Caco-2 (cell line): ENCODE data around the gene NIT1. TPM values are rescaled to one million over a fixed set of nuclear protein-coding genes. Genes with fewer than 3 reads are reported as not detected.

Experiments
- BruUV-seq: library from RNA; stranded (reverse); fragments of 400-500 nt; replicated peaks from 2 replicates; lab custom pipeline; 2021; lab: Mats Ljungman, UMichigan
- CTCF ChIA-PET: fragments of 300-600 bp; sonication (Branson Sonifier 250); formaldehyde crosslinking; loops from one replicate; lab custom pipeline; 2022; ENCODE audit warnings: antibody characterized with exemption; lab: Charles Lee
- POLR2A ChIA-PET: fragments of 300-600 bp; sonication (Branson Sonifier 250); formaldehyde crosslinking; loops from one replicate; lab custom pipeline; 2022; ENCODE audit warnings: antibody characterized with exemption; lab: Charles Lee
- DNase-seq, 2 experiments: peaks; one replicate each; pipeline versions ENCODE4 v3.0.0 to v3.0.0-alpha.2; 2020 to 2022
- H3K27me3 ChIP-seq: replicated peaks from 2 replicates; pipeline ENCODE4 v1.6.0; 2011; ENCODE audit warnings: low read length; ENCODE audit not compliant: control insufficient read depth, insufficient read depth
- H3K36me3 ChIP-seq: 2 replicates; pipeline ENCODE4 v1.5.1; 2011; ENCODE audit warnings: low read length; ENCODE audit not compliant: control insufficient read depth, insufficient read depth
- H3K4me1 ChIP-seq: fragments of 250-450 bp; sonication (Bioruptor Pico); 2 replicates; pipeline ENCODE4 v1.5.1; 2020; ENCODE audit warnings: mild to moderate bottlenecking
- H3K4me3 ChIP-seq: 2 replicates; pipeline ENCODE4 v1.5.1; 2011; ENCODE audit warnings: low read depth, mild to moderate bottlenecking, control low read depth, low read length
- H3K9me3 ChIP-seq: fragments of 250-450 bp; sonication (Bioruptor Pico); 2 replicates; pipeline ENCODE4 v1.5.1; 2020; ENCODE audit warnings: mild to moderate bottlenecking, moderate library complexity
- H3K27ac Mint-ChIP-seq: one replicate; pipeline ENCODE4 v1.8.0; 2022; ENCODE audit warnings: mixed read lengths; ENCODE audit not compliant: unreplicated experiment
- H3K27me3 Mint-ChIP-seq: one replicate; pipeline ENCODE4 v1.8.0; 2022; ENCODE audit warnings: mixed read lengths; ENCODE audit not compliant: insufficient read depth, unreplicated experiment
- H3K36me3 Mint-ChIP-seq: one replicate; pipeline ENCODE4 v1.8.0; 2022; ENCODE audit warnings: mild to moderate bottlenecking, mixed read lengths; ENCODE audit not compliant: insufficient read depth, unreplicated experiment
- H3K4me1 Mint-ChIP-seq: one replicate; pipeline ENCODE4 v1.8.0; 2022; ENCODE audit warnings: low read depth, mixed read lengths; ENCODE audit not compliant: unreplicated experiment
- H3K4me3 Mint-ChIP-seq: one replicate; pipeline ENCODE4 v1.8.0; 2022; ENCODE audit warnings: mild to moderate bottlenecking, moderate library complexity, mixed read lengths; ENCODE audit not compliant: unreplicated experiment
- H3K9me3 Mint-ChIP-seq: one replicate; pipeline ENCODE4 v1.8.0; 2022; ENCODE audit warnings: mixed read lengths; ENCODE audit not compliant: unreplicated experiment
- intact Hi-C: fragments of 100-400 bp; cut with micrococcal nuclease; formaldehyde crosslinking; loops from one replicate; pipeline ENCODE4 v1.10.0; 2022; ENCODE audit not compliant: unreplicated experiment
- total RNA-seq: library from RNA; stranded (reverse); gene quantifications from 2 replicates; pipeline ENCODE4 v1.2.3, GENCODE V29; 2022
- TF ChIP-seq, protein P1 (sequence below), 2 experiments: fragments of 200-600 bp in 1 of 2; IDR thresholded peaks; 1 replicate in 1 of 2; 2 replicates in 1 of 2; pipeline versions ENCODE4 v1.5.1 to v1.8.0; 2011 to 2022; ENCODE audit warnings: antibody characterized with exemption in 1 of 2, control low read depth in 1 of 2, inconsistent platforms in 1 of 2, low read depth in 1 of 2, low read length in 1 of 2, mild to moderate bottlenecking in 1 of 2, moderate library complexity in 1 of 2; ENCODE audit not compliant: insufficient read depth in 1 of 2, severe bottlenecking in 1 of 2, unreplicated experiment in 1 of 2

Gene NIT1
- total RNA-seq, 1 experiment from 2014 or later: 42.1 TPM

DNA sequence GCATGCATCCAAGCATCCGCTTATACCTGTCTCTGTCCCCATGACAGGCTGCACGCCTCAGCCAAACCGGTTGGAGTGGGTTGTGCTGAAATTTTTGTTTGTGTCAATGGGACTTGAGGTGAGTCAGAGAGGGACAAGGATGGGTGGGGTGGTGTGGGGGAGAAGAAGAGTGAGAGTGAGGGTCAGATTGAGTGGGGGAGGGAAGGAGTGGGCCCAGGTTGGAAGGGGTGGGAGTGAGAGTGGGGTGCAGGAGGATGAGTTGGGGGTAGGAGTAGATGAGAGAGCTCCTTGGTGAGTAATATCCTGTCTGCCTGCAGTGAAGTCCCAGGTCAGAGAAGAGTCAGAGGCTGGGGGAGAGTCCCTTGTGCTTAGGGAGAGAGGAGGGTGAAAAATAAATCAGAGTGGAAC lies 25.3 kb upstream of the NIT1 start:
- POLR2A ChIA-PET: no interaction called here
- Histone ChIP-seq H3K4me1 (0 out of 2 replicates have a peak, but pooled peaks cover 4% of the 10 kb centered on the region), H3K27me3 (no peaks in the 10 kb centered on the region), H3K9me3 (no peaks in the 10 kb centered on the region), H3K4me3 (no peak overlapping the region), H3K36me3 (no peaks in the 10 kb centered on the region)
- peaks cover 6% of the 10 kb centered on the region for H3K4me1 Mint-ChIP-seq
- H3K36me3 Mint-ChIP-seq: peaks cover 4% of the 10 kb centered on the region
- CTCF ChIA-PET: no interaction called here
- no TSS peak for BruUV-seq
- DNase-seq: no peak
- H3K9me3 Mint-ChIP-seq: no peaks in the 10 kb centered on the region
- no peaks in the 10 kb centered on the region for H3K27me3 Mint-ChIP-seq
- no peak overlapping the region for H3K4me3 Mint-ChIP-seq
- H3K27ac Mint-ChIP-seq: no peak overlapping the region
- intact Hi-C loops: no loop called here
- TF ChIP-seq, protein P1, sequence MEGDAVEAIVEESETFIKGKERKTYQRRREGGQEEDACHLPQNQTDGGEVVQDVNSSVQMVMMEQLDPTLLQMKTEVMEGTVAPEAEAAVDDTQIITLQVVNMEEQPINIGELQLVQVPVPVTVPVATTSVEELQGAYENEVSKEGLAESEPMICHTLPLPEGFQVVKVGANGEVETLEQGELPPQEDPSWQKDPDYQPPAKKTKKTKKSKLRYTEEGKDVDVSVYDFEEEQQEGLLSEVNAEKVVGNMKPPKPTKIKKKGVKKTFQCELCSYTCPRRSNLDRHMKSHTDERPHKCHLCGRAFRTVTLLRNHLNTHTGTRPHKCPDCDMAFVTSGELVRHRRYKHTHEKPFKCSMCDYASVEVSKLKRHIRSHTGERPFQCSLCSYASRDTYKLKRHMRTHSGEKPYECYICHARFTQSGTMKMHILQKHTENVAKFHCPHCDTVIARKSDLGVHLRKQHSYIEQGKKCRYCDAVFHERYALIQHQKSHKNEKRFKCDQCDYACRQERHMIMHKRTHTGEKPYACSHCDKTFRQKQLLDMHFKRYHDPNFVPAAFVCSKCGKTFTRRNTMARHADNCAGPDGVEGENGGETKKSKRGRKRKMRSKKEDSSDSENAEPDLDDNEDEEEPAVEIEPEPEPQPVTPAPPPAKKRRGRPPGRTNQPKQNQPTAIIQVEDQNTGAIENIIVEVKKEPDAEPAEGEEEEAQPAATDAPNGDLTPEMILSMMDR (IDR thresholded peaks at IDR 0.05; ENCODE audit: insufficient read depth in 1 of 2, low read depth in 1 of 2, low read length in 1 of 2, severe bottlenecking in 1 of 2, unreplicated experiment in 1 of 2): no peak

DNA sequence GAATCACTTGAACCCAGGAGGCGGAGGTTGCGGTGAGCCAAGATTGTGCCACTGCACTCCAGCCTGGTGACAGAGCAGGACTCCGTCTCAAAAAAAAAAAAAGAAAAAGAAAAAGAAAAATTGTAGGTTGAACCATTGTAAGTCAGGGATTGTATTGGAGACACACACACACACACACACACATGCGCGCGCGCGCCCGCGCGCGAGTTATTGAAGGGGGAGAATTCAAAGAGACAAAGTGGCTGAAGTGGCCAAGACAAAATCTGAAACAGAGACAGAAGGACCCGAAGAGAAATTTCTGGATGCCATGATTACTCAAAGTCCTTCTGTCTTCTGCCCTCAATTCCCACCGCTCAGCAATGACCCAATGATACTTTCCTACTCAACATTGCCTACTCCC lies 23.4 kb upstream of the NIT1 start:
- Mint-ChIP-seq H3K27ac (no peak overlapping the region), H3K27me3 (no peaks in the 10 kb centered on the region), H3K4me1 (peaks cover 16% of the 10 kb centered on the region), H3K36me3 (peaks cover 10% of the 10 kb centered on the region), H3K4me3 (no peak overlapping the region), H3K9me3 (no peaks in the 10 kb centered on the region)
- Histone ChIP-seq H3K4me1 (0 out of 2 replicates have a peak, but pooled peaks cover under 1% of the 10 kb centered on the region), H3K27me3 (no peaks in the 10 kb centered on the region), H3K36me3 (no peaks in the 10 kb centered on the region), H3K4me3 (no peak overlapping the region), H3K9me3 (no peaks in the 10 kb centered on the region)
- ChIA-PET CTCF (no interaction called here), POLR2A (no interaction called here)
- TF ChIP-seq, protein P1 (IDR thresholded peaks at IDR 0.05; ENCODE audit: insufficient read depth in 1 of 2, low read depth in 1 of 2, low read length in 1 of 2, severe bottlenecking in 1 of 2, unreplicated experiment in 1 of 2): no peak
- no TSS peak for BruUV-seq
- DNase-seq: no peak
- intact Hi-C loops: no loop called here

DNA sequence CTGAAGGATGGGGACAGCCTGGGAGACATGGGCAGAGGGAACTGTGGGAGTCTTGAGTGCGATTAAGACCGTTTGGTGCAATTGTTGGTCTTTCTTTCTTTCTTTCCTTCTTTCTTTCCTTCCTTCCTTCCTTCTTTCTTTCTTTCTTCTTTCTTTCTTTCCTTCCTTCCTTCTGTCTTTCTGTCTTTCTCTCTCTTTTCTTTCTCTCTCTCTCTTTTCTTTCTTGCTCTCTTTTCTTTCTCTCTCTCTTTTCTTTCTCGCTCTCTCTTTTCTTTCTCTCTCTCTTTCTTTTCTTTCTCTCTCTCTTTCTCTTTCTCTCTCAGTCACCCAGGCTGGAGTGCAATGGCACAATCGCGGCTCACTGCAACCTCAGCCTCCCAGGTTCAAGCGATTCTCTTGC lies 22.7 kb upstream of the NIT1 start:
- no peak overlapping the region for H3K27ac Mint-ChIP-seq
- Histone ChIP-seq H3K27me3 (no peaks in the 10 kb centered on the region), H3K9me3 (no peaks in the 10 kb centered on the region), H3K4me3 (no peak overlapping the region), H3K36me3 (no peaks in the 10 kb centered on the region; the same call in 1 of the 2 replicates), H3K4me1 (no peaks in the 10 kb centered on the region)
- ChIA-PET CTCF (no interaction called here), POLR2A (no interaction called here)
- no peaks in the 10 kb centered on the region for H3K9me3 Mint-ChIP-seq
- peaks cover 16% of the 10 kb centered on the region for H3K36me3 Mint-ChIP-seq
- BruUV-seq: no TSS peak
- TF ChIP-seq, protein P1 (IDR thresholded peaks at IDR 0.05; ENCODE audit: insufficient read depth in 1 of 2, low read depth in 1 of 2, low read length in 1 of 2, severe bottlenecking in 1 of 2, unreplicated experiment in 1 of 2): no peak
- intact Hi-C loops: loop anchor here (5.0 kb wide), 2 partner anchors 33 to 143 kb away; partner anchors contain the start of gene ITLN2
- no peak overlapping the region for H3K4me3 Mint-ChIP-seq
- H3K4me1 Mint-ChIP-seq: peaks cover 16% of the 10 kb centered on the region
- H3K27me3 Mint-ChIP-seq: no peaks in the 10 kb centered on the region
- no peak for DNase-seq
